ENCODE data around the gene E2F7.
A peak's percentile ranks its signal among the peaks of the same experiment; 100 is the strongest.

E2F7 gene

GRCh38 chr12:77053259-77053658 lies 12.1 kb downstream of the E2F7 start:
- H3K79me2 ChIP-seq (ENCODE audit: low read length): no peaks in the 10 kb centered on the region
- H3K4me3 ChIP-seq (ENCODE audit: low read length): no peak overlapping the region
- H3K27me3 ChIP-seq (ENCODE audit: low read depth, low read length): no peaks in the 10 kb centered on the region
- no peaks in the 10 kb centered on the region for H3K4me1 ChIP-seq (ENCODE audit: low read length)
- no peaks in the 10 kb centered on the region for H3K9me3 ChIP-seq (ENCODE audit: insufficient read depth, low read length)
- no peak overlapping the region for H2AFZ ChIP-seq (ENCODE audit: low read depth, low read length)
- no peaks in the 10 kb centered on the region for H4K20me1 ChIP-seq (ENCODE audit: insufficient read depth, low read length)
- TF ChIP-seq CTCF (IDR thresholded peaks at IDR 0.05; ENCODE audit: low read depth, low read length): no peak
- no peak for TF ChIP-seq EZH2phosphoT487 (IDR thresholded peaks at IDR 0.05; ENCODE audit: low read depth)
- no peak overlapping the region for H3K27ac ChIP-seq (ENCODE audit: low read length)
- peaks cover 14% of the 10 kb centered on the region for H3K36me3 ChIP-seq (replicated peaks; ENCODE audit: low read depth, low read length)
- H3K4me2 ChIP-seq (ENCODE audit: low read length): no peak overlapping the region
- no peak overlapping the region for H3K9ac ChIP-seq (ENCODE audit: low read length)

- no peak overlapping the region for H3K27ac ChIP-seq (ENCODE audit: low read length)
- H3K79me2 ChIP-seq (ENCODE audit: low read length): no peaks in the 10 kb centered on the region
- H3K36me3 ChIP-seq (replicated peaks; ENCODE audit: low read depth, low read length): peaks cover 13% of the 10 kb centered on the region
- H3K4me2 ChIP-seq (ENCODE audit: low read length): 0 out of 2 replicates have a peak overlapping the region, but pooled peaks have one; percentile 9
- no peaks in the 10 kb centered on the region for H3K27me3 ChIP-seq (ENCODE audit: low read depth, low read length)
- no peak overlapping the region for H3K9ac ChIP-seq (ENCODE audit: low read length)
- no peaks in the 10 kb centered on the region for H3K4me1 ChIP-seq (ENCODE audit: low read length)
- TF ChIP-seq CTCF (IDR thresholded peaks at IDR 0.05; ENCODE audit: low read depth, low read length) (peak; percentile 82), EZH2phosphoT487 (IDR thresholded peaks at IDR 0.05; ENCODE audit: low read depth) (no peak)
- no peak overlapping the region for H3K4me3 ChIP-seq (ENCODE audit: low read length)
- H2AFZ ChIP-seq (ENCODE audit: low read depth, low read length): no peak overlapping the region
- no peaks in the 10 kb centered on the region for H3K9me3 ChIP-seq (ENCODE audit: insufficient read depth, low read length)
- H4K20me1 ChIP-seq (ENCODE audit: insufficient read depth, low read length): no peaks in the 10 kb centered on the region
Observed at GRCh38 chr12:77049767-77050353, 15.5 kb downstream of the E2F7 start.

GRCh38 chr12:77047341-77048109 lies 17.8 kb downstream of the E2F7 start:
- H4K20me1 ChIP-seq (ENCODE audit: insufficient read depth, low read length): no peaks in the 10 kb centered on the region
- H3K36me3 ChIP-seq (replicated peaks; ENCODE audit: low read depth, low read length): peaks cover 17% of the 10 kb centered on the region
- TF ChIP-seq EZH2phosphoT487 (IDR thresholded peaks at IDR 0.05; ENCODE audit: low read depth) (no peak), CTCF (IDR thresholded peaks at IDR 0.05; ENCODE audit: low read depth, low read length) (peak; percentile 21; the same call in 1 of the 2 replicates)

GRCh38 chr12:77046468-77046867 lies 18.9 kb downstream of the E2F7 start:
- no peak for TF ChIP-seq CTCF (IDR thresholded peaks at IDR 0.05; ENCODE audit: low read depth, low read length)
- no peak for TF ChIP-seq EZH2phosphoT487 (IDR thresholded peaks at IDR 0.05; ENCODE audit: low read depth)
- Histone ChIP-seq H2AFZ (ENCODE audit: low read depth, low read length) (no peak overlapping the region), H3K36me3 (replicated peaks; ENCODE audit: low read depth, low read length) (peaks cover 21% of the 10 kb centered on the region), H3K79me2 (ENCODE audit: low read length) (no peaks in the 10 kb centered on the region), H4K20me1 (ENCODE audit: insufficient read depth, low read length) (no peaks in the 10 kb centered on the region), H3K9ac (ENCODE audit: low read length) (no peak overlapping the region), H3K27ac (ENCODE audit: low read length) (no peak overlapping the region), H3K9me3 (ENCODE audit: insufficient read depth, low read length) (no peaks in the 10 kb centered on the region), H3K4me2 (ENCODE audit: low read length) (no peak overlapping the region), H3K4me3 (ENCODE audit: low read length) (no peak overlapping the region), H3K27me3 (ENCODE audit: low read depth, low read length) (no peaks in the 10 kb centered on the region), H3K4me1 (ENCODE audit: low read length) (peaks cover 13% of the 10 kb centered on the region)

More at GRCh38 chr12:77047341-77048109, 17.8 kb downstream of the E2F7 start:
- H3K4me2 ChIP-seq (ENCODE audit: low read length): no peak overlapping the region
- H2AFZ ChIP-seq (ENCODE audit: low read depth, low read length): no peak overlapping the region
- H3K27ac ChIP-seq (ENCODE audit: low read length): no peak overlapping the region
- peaks cover 8% of the 10 kb centered on the region for H3K4me1 ChIP-seq (ENCODE audit: low read length)
- H3K4me3 ChIP-seq (ENCODE audit: low read length): no peak overlapping the region
- H3K9ac ChIP-seq (ENCODE audit: low read length): no peak overlapping the region
- H3K9me3 ChIP-seq (ENCODE audit: insufficient read depth, low read length): no peaks in the 10 kb centered on the region
- no peaks in the 10 kb centered on the region for H3K27me3 ChIP-seq (ENCODE audit: low read depth, low read length)
- H3K79me2 ChIP-seq (ENCODE audit: low read length): no peaks in the 10 kb centered on the region

Measured in OCI-LY3 (cell line).